H9 (cell line): Measurements from ENCODE around the gene CXCR3. TPM values are rescaled to one million over a fixed set of nuclear protein-coding genes. Genes with fewer than 3 reads are reported as not detected.

Experiments
- DNase-seq: peaks from one replicate; pipeline ENCODE4 v3.0.0-alpha.2; 2017
- H2AFZ ChIP-seq: one replicate; pipeline ENCODE4 v1.6.1; 2013; ENCODE audit warnings: mild to moderate bottlenecking, low read length, control low read depth, moderate library complexity
- H2AK5ac ChIP-seq: 2 replicates; pipeline ENCODE4 v1.6.1; 2013; ENCODE audit warnings: low read length, control low read depth, mixed read lengths; ENCODE audit not compliant: insufficient read length
- H2BK120ac ChIP-seq: one replicate; pipeline ENCODE4 v1.6.1; 2013; ENCODE audit warnings: low read depth, mild to moderate bottlenecking, low read length, control low read depth, inconsistent platforms; ENCODE audit not compliant: poor library complexity, severe bottlenecking
- H2BK12ac ChIP-seq: 2 replicates; pipeline ENCODE4 v1.6.1; 2013; ENCODE audit warnings: low read length, control low read depth, mixed read lengths, low read depth; ENCODE audit not compliant: insufficient read length
- H2BK15ac ChIP-seq: 2 replicates; pipeline ENCODE4 v1.6.1; 2013; ENCODE audit warnings: low read depth, low read length, control low read depth
- H2BK20ac ChIP-seq: one replicate; pipeline ENCODE4 v1.6.1; 2013; ENCODE audit warnings: low read depth, mild to moderate bottlenecking, low read length, control low read depth, inconsistent platforms; ENCODE audit not compliant: poor library complexity, severe bottlenecking
- H2BK5ac ChIP-seq: 2 replicates; pipeline ENCODE4 v1.6.1; 2013; ENCODE audit warnings: low read length, control low read depth, mixed read lengths; ENCODE audit not compliant: insufficient read length
- H3K14ac ChIP-seq: 2 replicates; pipeline ENCODE4 v1.6.1; 2013; ENCODE audit warnings: low read length, control low read depth; ENCODE audit not compliant: insufficient read depth
- H3K18ac ChIP-seq: 2 replicates; pipeline ENCODE4 v1.6.1; 2013; ENCODE audit warnings: low read depth, mild to moderate bottlenecking, mixed read lengths, low read length, control low read depth; ENCODE audit not compliant: insufficient read length
- H3K23ac ChIP-seq: 2 replicates; pipeline ENCODE4 v1.6.1; 2013; ENCODE audit warnings: low read length, control low read depth, mixed read lengths, low read depth; ENCODE audit not compliant: insufficient read length
- H3K23me2 ChIP-seq: 2 replicates; pipeline ENCODE4 v1.6.1; 2013; ENCODE audit warnings: low read depth, mild to moderate bottlenecking, mixed read lengths, low read length, control low read depth; ENCODE audit not compliant: insufficient read length, poor library complexity, severe bottlenecking
- H3K27ac ChIP-seq: 2 replicates; pipeline ENCODE4 v1.5.1; 2013; ENCODE audit warnings: low read length, control low read depth, mixed read lengths, low read depth; ENCODE audit not compliant: insufficient read length
- H3K27me3 ChIP-seq: 2 replicates; pipeline ENCODE4 v1.6.1; 2013; ENCODE audit warnings: low read length, control low read depth, inconsistent platforms; ENCODE audit not compliant: insufficient read depth
- H3K4ac ChIP-seq: 2 replicates; pipeline ENCODE4 v1.6.1; 2013; ENCODE audit warnings: low read depth, mild to moderate bottlenecking, control low read depth, inconsistent platforms, low read length, moderate library complexity
- H3K4me1 ChIP-seq: 2 replicates; pipeline ENCODE4 v1.6.1; 2013; ENCODE audit warnings: low read length, control low read depth, inconsistent platforms; ENCODE audit not compliant: insufficient read depth
- H3K4me2 ChIP-seq: 2 replicates; pipeline ENCODE4 v1.6.1; 2013; ENCODE audit warnings: low read length, control low read depth, mixed read lengths; ENCODE audit not compliant: insufficient read length, insufficient read depth
- H3K56ac ChIP-seq: 2 replicates; pipeline ENCODE4 v1.6.1; 2013; ENCODE audit warnings: low read depth, mild to moderate bottlenecking, mixed read lengths, low read length, control low read depth; ENCODE audit not compliant: insufficient read length
- H3K79me1 ChIP-seq: 2 replicates; pipeline ENCODE4 v1.6.1; 2013; ENCODE audit warnings: low read depth, mild to moderate bottlenecking, moderate library complexity, low read length, control low read depth, inconsistent platforms; ENCODE audit not compliant: insufficient read depth, poor library complexity, severe bottlenecking
- H3K79me2 ChIP-seq: 2 replicates; pipeline ENCODE4 v1.6.1; 2013; ENCODE audit warnings: low read length, control low read depth, inconsistent platforms; ENCODE audit not compliant: insufficient read depth
- H3K9ac ChIP-seq: 2 replicates; pipeline ENCODE4 v1.6.1; 2013; ENCODE audit warnings: low read length, control low read depth, mixed read lengths; ENCODE audit not compliant: insufficient read length; ENCODE audit errors: extremely low read depth
- H3K9me3 ChIP-seq: one replicate; pipeline ENCODE4 v1.6.1; 2013; ENCODE audit warnings: low read depth, low read length, inconsistent platforms; ENCODE audit not compliant: control insufficient read depth
- H3T11ph ChIP-seq: one replicate; pipeline ENCODE4 v1.6.1; 2013; ENCODE audit warnings: mild to moderate bottlenecking, low read length, control low read depth, inconsistent platforms
- H4K20me1 ChIP-seq: one replicate; pipeline ENCODE4 v1.6.1; 2013; ENCODE audit not compliant: control insufficient read depth, insufficient read length, insufficient read depth
- H4K5ac ChIP-seq: 2 replicates; pipeline ENCODE4 v1.6.1; 2013; ENCODE audit warnings: low read depth, mild to moderate bottlenecking, mixed read lengths, low read length, control low read depth; ENCODE audit not compliant: insufficient read length
- H4K8ac ChIP-seq: replicated peaks from 2 replicates; pipeline ENCODE4 v1.6.1; 2013; ENCODE audit warnings: low read length, control low read depth, mixed read lengths, low read depth; ENCODE audit not compliant: insufficient read length
- H4K91ac ChIP-seq: 2 replicates; pipeline ENCODE4 v1.6.1; 2013; ENCODE audit warnings: low read depth, mild to moderate bottlenecking, moderate library complexity, mixed read lengths, low read length, control low read depth; ENCODE audit not compliant: insufficient read length
- H3K27ac Mint-ChIP-seq, 3 experiments: 2 replicates in 2 of 3; 3 replicates in 1 of 3; pipeline ENCODE4 v1.8.0; 2020 to 2021; ENCODE audit warnings: mixed read lengths in 3 of 3, mild to moderate bottlenecking in 1 of 3, moderate library complexity in 1 of 3
- H3K27me3 Mint-ChIP-seq: 2 replicates; pipeline ENCODE4 v1.8.0; 2021; ENCODE audit warnings: low read depth, mild to moderate bottlenecking, moderate library complexity, mixed read lengths
- H3K36me3 Mint-ChIP-seq, 3 experiments: 2 replicates in 2 of 3; 3 replicates in 1 of 3; pipeline ENCODE4 v1.8.0; 2020 to 2021; ENCODE audit warnings: low read depth in 3 of 3, mixed read lengths in 3 of 3; ENCODE audit not compliant: insufficient read depth in 1 of 3
- H3K4me1 Mint-ChIP-seq, 2 experiments: 2 replicates each; pipeline ENCODE4 v1.8.0; 2020; ENCODE audit warnings: mixed read lengths in 2 of 2
- H3K4me3 Mint-ChIP-seq, 2 experiments: 2 replicates in 1 of 2; 3 replicates in 1 of 2; pipeline ENCODE4 v1.8.0; 2020 to 2021; ENCODE audit warnings: mild to moderate bottlenecking in 2 of 2, mixed read lengths in 2 of 2, moderate library complexity in 1 of 2
- H3K9me3 Mint-ChIP-seq, 2 experiments: 2 replicates in 1 of 2; 3 replicates in 1 of 2; pipeline ENCODE4 v1.8.0; 2020; ENCODE audit warnings: mild to moderate bottlenecking in 2 of 2, mixed read lengths in 2 of 2, moderate library complexity in 1 of 2
- CTCF ChIP-seq: fragments of 200-600 bp; sonication (generic); conservative IDR thresholded peaks from 3 replicates; pipeline ENCODE4 v1.8.0; 2021; ENCODE audit warnings: antibody characterized with exemption, mild to moderate bottlenecking
- WGBS: extraction: QIAGEN DNeasy Blood & Tissue Kit; methylation state at CpG from one replicate; pipeline ENCODE4 v1.1.7; 2013; ENCODE audit warnings: missing lambda C conversion rate, low lambda C conversion rate, mixed read lengths; ENCODE audit not compliant: insufficient read length; ENCODE audit errors: extremely low coverage; 5-methylcytosine and 5-hydroxymethylcytosine counted together
- total RNA-seq: library from RNA; stranded (reverse); gene quantifications from 2 replicates; pipeline ENCODE4 v1.2.1, GENCODE V29; 2021

Gene CXCR3
- total RNA-seq, 1 experiment from 2014 or later, result not detected

GRCh38 chrX:71625471-71625870 lies 7.2 kb upstream of the CXCR3 start:
- H3K23me2 ChIP-seq, result no peaks in the 10 kb centered on the region
- no CpG with 5 or more reads among the region's 5 CpGs for WGBS
- no peaks in the 10 kb centered on the region for H3K4me1 ChIP-seq
- no peak overlapping the region for H4K91ac ChIP-seq
- Mint-ChIP-seq H3K9me3 (peaks cover 69 to 75% of the 10 kb centered on the region in 2 experiments), H3K27me3 (no peaks in the 10 kb centered on the region), H3K36me3 (peaks cover 0 to 6% (median 2%) of the 10 kb centered on the region in 3 experiments; a peak in 4 of 7 replicates), H3K4me3 (no peak overlapping the region; a peak in 1 of 5 replicates), H3K27ac (no peak overlapping the region), H3K4me1 (peaks cover 2 to 9% of the 10 kb centered on the region in 2 experiments; a peak in 1 of 4 replicates)
- no peaks in the 10 kb centered on the region for H3K27me3 ChIP-seq
- no peak overlapping the region for H3K18ac ChIP-seq
- no peak overlapping the region for H2AFZ ChIP-seq
- no peaks in the 10 kb centered on the region for H4K20me1 ChIP-seq
- H3K23ac ChIP-seq, result no peak overlapping the region
- H3K56ac ChIP-seq, result no peak overlapping the region
- no peak overlapping the region for H3T11ph ChIP-seq
- no peaks in the 10 kb centered on the region for H3K79me1 ChIP-seq
- no peak overlapping the region for H3K4me2 ChIP-seq
- no peak for TF ChIP-seq CTCF
- H3K4ac ChIP-seq, result no peak overlapping the region
- no peak overlapping the region for H2BK20ac ChIP-seq
- no peak for DNase-seq
- H3K27ac ChIP-seq, result no peak overlapping the region
- H2AK5ac ChIP-seq, result no peak overlapping the region
- H4K8ac ChIP-seq, result no peak overlapping the region
- no peak overlapping the region for H2BK5ac ChIP-seq
- H2BK120ac ChIP-seq, result no peak overlapping the region
- no peaks in the 10 kb centered on the region for H3K79me2 ChIP-seq
- no peak overlapping the region for H2BK12ac ChIP-seq
- H3K9ac ChIP-seq, result no peak overlapping the region
- H3K14ac ChIP-seq, result no peak overlapping the region
- no peak overlapping the region for H4K5ac ChIP-seq
- no peak overlapping the region for H2BK15ac ChIP-seq
- peaks cover 30% of the 10 kb centered on the region for H3K9me3 ChIP-seq
